H9 (cell line): ENCODE results near the gene RRBP1. TPM values are rescaled to one million over a fixed set of nuclear protein-coding genes. Genes with fewer than 3 reads are reported as not detected.
A peak's percentile ranks its signal among the peaks of the same experiment; 100 is the strongest.

Source experiments
- DNase-seq: peaks from one replicate; pipeline ENCODE4 v3.0.0-alpha.2; 2017
- H2AFZ ChIP-seq: one replicate; pipeline ENCODE4 v1.6.1; 2013; ENCODE audit warnings: mild to moderate bottlenecking, low read length, control low read depth, moderate library complexity
- H2AK5ac ChIP-seq: 2 replicates; pipeline ENCODE4 v1.6.1; 2013; ENCODE audit warnings: low read length, control low read depth, mixed read lengths; ENCODE audit not compliant: insufficient read length
- H2BK120ac ChIP-seq: one replicate; pipeline ENCODE4 v1.6.1; 2013; ENCODE audit warnings: low read depth, mild to moderate bottlenecking, low read length, control low read depth, inconsistent platforms; ENCODE audit not compliant: poor library complexity, severe bottlenecking
- H2BK12ac ChIP-seq: 2 replicates; pipeline ENCODE4 v1.6.1; 2013; ENCODE audit warnings: low read length, control low read depth, mixed read lengths, low read depth; ENCODE audit not compliant: insufficient read length
- H2BK15ac ChIP-seq: 2 replicates; pipeline ENCODE4 v1.6.1; 2013; ENCODE audit warnings: low read depth, low read length, control low read depth
- H2BK20ac ChIP-seq: one replicate; pipeline ENCODE4 v1.6.1; 2013; ENCODE audit warnings: low read depth, mild to moderate bottlenecking, low read length, control low read depth, inconsistent platforms; ENCODE audit not compliant: poor library complexity, severe bottlenecking
- H2BK5ac ChIP-seq: 2 replicates; pipeline ENCODE4 v1.6.1; 2013; ENCODE audit warnings: low read length, control low read depth, mixed read lengths; ENCODE audit not compliant: insufficient read length
- H3K14ac ChIP-seq: 2 replicates; pipeline ENCODE4 v1.6.1; 2013; ENCODE audit warnings: low read length, control low read depth; ENCODE audit not compliant: insufficient read depth
- H3K18ac ChIP-seq: 2 replicates; pipeline ENCODE4 v1.6.1; 2013; ENCODE audit warnings: low read depth, mild to moderate bottlenecking, mixed read lengths, low read length, control low read depth; ENCODE audit not compliant: insufficient read length
- H3K23ac ChIP-seq: 2 replicates; pipeline ENCODE4 v1.6.1; 2013; ENCODE audit warnings: low read length, control low read depth, mixed read lengths, low read depth; ENCODE audit not compliant: insufficient read length
- H3K23me2 ChIP-seq: 2 replicates; pipeline ENCODE4 v1.6.1; 2013; ENCODE audit warnings: low read depth, mild to moderate bottlenecking, mixed read lengths, low read length, control low read depth; ENCODE audit not compliant: insufficient read length, poor library complexity, severe bottlenecking
- H3K27ac ChIP-seq: 2 replicates; pipeline ENCODE4 v1.5.1; 2013; ENCODE audit warnings: low read length, control low read depth, mixed read lengths, low read depth; ENCODE audit not compliant: insufficient read length
- H3K27me3 ChIP-seq: 2 replicates; pipeline ENCODE4 v1.6.1; 2013; ENCODE audit warnings: low read length, control low read depth, inconsistent platforms; ENCODE audit not compliant: insufficient read depth
- H3K4ac ChIP-seq: 2 replicates; pipeline ENCODE4 v1.6.1; 2013; ENCODE audit warnings: low read depth, mild to moderate bottlenecking, control low read depth, inconsistent platforms, low read length, moderate library complexity
- H3K4me1 ChIP-seq: 2 replicates; pipeline ENCODE4 v1.6.1; 2013; ENCODE audit warnings: low read length, control low read depth, inconsistent platforms; ENCODE audit not compliant: insufficient read depth
- H3K4me2 ChIP-seq: 2 replicates; pipeline ENCODE4 v1.6.1; 2013; ENCODE audit warnings: low read length, control low read depth, mixed read lengths; ENCODE audit not compliant: insufficient read length, insufficient read depth
- H3K56ac ChIP-seq: 2 replicates; pipeline ENCODE4 v1.6.1; 2013; ENCODE audit warnings: low read depth, mild to moderate bottlenecking, mixed read lengths, low read length, control low read depth; ENCODE audit not compliant: insufficient read length
- H3K79me1 ChIP-seq: 2 replicates; pipeline ENCODE4 v1.6.1; 2013; ENCODE audit warnings: low read depth, mild to moderate bottlenecking, moderate library complexity, low read length, control low read depth, inconsistent platforms; ENCODE audit not compliant: insufficient read depth, poor library complexity, severe bottlenecking
- H3K79me2 ChIP-seq: 2 replicates; pipeline ENCODE4 v1.6.1; 2013; ENCODE audit warnings: low read length, control low read depth, inconsistent platforms; ENCODE audit not compliant: insufficient read depth
- H3K9ac ChIP-seq: 2 replicates; pipeline ENCODE4 v1.6.1; 2013; ENCODE audit warnings: low read length, control low read depth, mixed read lengths; ENCODE audit not compliant: insufficient read length; ENCODE audit errors: extremely low read depth
- H3K9me3 ChIP-seq: one replicate; pipeline ENCODE4 v1.6.1; 2013; ENCODE audit warnings: low read depth, low read length, inconsistent platforms; ENCODE audit not compliant: control insufficient read depth
- H3T11ph ChIP-seq: one replicate; pipeline ENCODE4 v1.6.1; 2013; ENCODE audit warnings: mild to moderate bottlenecking, low read length, control low read depth, inconsistent platforms
- H4K20me1 ChIP-seq: one replicate; pipeline ENCODE4 v1.6.1; 2013; ENCODE audit not compliant: control insufficient read depth, insufficient read length, insufficient read depth
- H4K5ac ChIP-seq: 2 replicates; pipeline ENCODE4 v1.6.1; 2013; ENCODE audit warnings: low read depth, mild to moderate bottlenecking, mixed read lengths, low read length, control low read depth; ENCODE audit not compliant: insufficient read length
- H4K8ac ChIP-seq: replicated peaks from 2 replicates; pipeline ENCODE4 v1.6.1; 2013; ENCODE audit warnings: low read length, control low read depth, mixed read lengths, low read depth; ENCODE audit not compliant: insufficient read length
- H4K91ac ChIP-seq: 2 replicates; pipeline ENCODE4 v1.6.1; 2013; ENCODE audit warnings: low read depth, mild to moderate bottlenecking, moderate library complexity, mixed read lengths, low read length, control low read depth; ENCODE audit not compliant: insufficient read length
- H3K27ac Mint-ChIP-seq, 3 experiments: 2 replicates in 2 of 3; 3 replicates in 1 of 3; pipeline ENCODE4 v1.8.0; 2020 to 2021; ENCODE audit warnings: mixed read lengths in 3 of 3, mild to moderate bottlenecking in 1 of 3, moderate library complexity in 1 of 3
- H3K27me3 Mint-ChIP-seq: 2 replicates; pipeline ENCODE4 v1.8.0; 2021; ENCODE audit warnings: low read depth, mild to moderate bottlenecking, moderate library complexity, mixed read lengths
- H3K36me3 Mint-ChIP-seq, 3 experiments: 2 replicates in 2 of 3; 3 replicates in 1 of 3; pipeline ENCODE4 v1.8.0; 2020 to 2021; ENCODE audit warnings: low read depth in 3 of 3, mixed read lengths in 3 of 3; ENCODE audit not compliant: insufficient read depth in 1 of 3
- H3K4me1 Mint-ChIP-seq, 2 experiments: 2 replicates each; pipeline ENCODE4 v1.8.0; 2020; ENCODE audit warnings: mixed read lengths in 2 of 2
- H3K4me3 Mint-ChIP-seq, 2 experiments: 2 replicates in 1 of 2; 3 replicates in 1 of 2; pipeline ENCODE4 v1.8.0; 2020 to 2021; ENCODE audit warnings: mild to moderate bottlenecking in 2 of 2, mixed read lengths in 2 of 2, moderate library complexity in 1 of 2
- H3K9me3 Mint-ChIP-seq, 2 experiments: 2 replicates in 1 of 2; 3 replicates in 1 of 2; pipeline ENCODE4 v1.8.0; 2020; ENCODE audit warnings: mild to moderate bottlenecking in 2 of 2, mixed read lengths in 2 of 2, moderate library complexity in 1 of 2
- CTCF ChIP-seq: fragments of 200-600 bp; sonication (generic); conservative IDR thresholded peaks from 3 replicates; pipeline ENCODE4 v1.8.0; 2021; ENCODE audit warnings: antibody characterized with exemption, mild to moderate bottlenecking
- WGBS: extraction: QIAGEN DNeasy Blood & Tissue Kit; methylation state at CpG from one replicate; pipeline ENCODE4 v1.1.7; 2013; ENCODE audit warnings: missing lambda C conversion rate, low lambda C conversion rate, mixed read lengths; ENCODE audit not compliant: insufficient read length; ENCODE audit errors: extremely low coverage; 5-methylcytosine and 5-hydroxymethylcytosine counted together
- total RNA-seq: library from RNA; stranded (reverse); gene quantifications from 2 replicates; pipeline ENCODE4 v1.2.1, GENCODE V29; 2021

RRBP1 gene
- total RNA-seq, 1 experiment from 2014 or later = 97.8 TPM

GRCh38 chr20:17573463-17573862 lies 108.6 kb downstream of the RRBP1 start:
- Histone ChIP-seq H3K27me3 (no peaks in the 10 kb centered on the region), H3K14ac (no peak overlapping the region), H2BK12ac (no peak overlapping the region), H3K27ac (no peak overlapping the region), H4K20me1 (no peaks in the 10 kb centered on the region), H3K79me2 (peaks cover 22% of the 10 kb centered on the region; the same call in 1 of the 2 replicates), H3K23ac (no peak overlapping the region), H3K79me1 (peaks cover under 1% of the 10 kb centered on the region), H4K5ac (no peak overlapping the region), H2AFZ (no peak overlapping the region), H2BK5ac (no peak overlapping the region), H3T11ph (no peak overlapping the region), H2BK120ac (no peak overlapping the region), H2AK5ac (no peak overlapping the region), H4K91ac (no peak overlapping the region), H3K9ac (no peak overlapping the region), H2BK20ac (no peak overlapping the region), H4K8ac (no peak overlapping the region), H3K23me2 (peaks cover 9% of the 10 kb centered on the region), H3K9me3 (no peaks in the 10 kb centered on the region), H3K4me2 (peak overlapping the region; percentile 16), H3K18ac (no peak overlapping the region), H3K4me1 (peaks cover 12% of the 10 kb centered on the region), H2BK15ac (no peak overlapping the region), H3K4ac (no peak overlapping the region), H3K56ac (no peak overlapping the region)
- Mint-ChIP-seq H3K4me3 (peak overlapping the region in 1 of 2 experiments; percentile 19; a peak in 1 of 5 replicates), H3K9me3 (0 out of 5 replicates have a peak, but pooled peaks cover 0 to 2% of the 10 kb centered on the region in 2 experiments), H3K27me3 (no peaks in the 10 kb centered on the region), H3K27ac (peak overlapping the region in 1 of 3 experiments; percentile 80; a peak in 2 of 7 replicates), H3K4me1 (peaks cover 51 to 56% of the 10 kb centered on the region in 2 experiments), H3K36me3 (peaks cover 0 to 4% (median 2%) of the 10 kb centered on the region in 3 experiments; a peak in 1 of 7 replicates)
- TF ChIP-seq CTCF = no peak
- no peak for DNase-seq
- WGBS = no CpG with 5 or more reads among the region's 3 CpGs
